Skeletal muscle tissue (tissue), 4 donors: ENCODE results near the gene TRDN. TPM values are rescaled to one million over a fixed set of nuclear protein-coding genes. Genes with fewer than 3 reads are reported as not detected.

Experiments used
- H3K27ac ChIP-seq: one replicate; pipeline ENCODE4 v1.7.0; 2013; ENCODE audit warnings: mild to moderate bottlenecking, low read depth, low read length, inconsistent platforms
- H3K27me3 ChIP-seq, 3 donors: one replicate each; pipeline ENCODE4 v1.7.0; 2013; ENCODE audit warnings: low read length in 3 of 3; ENCODE audit not compliant: control insufficient read depth in 3 of 3, insufficient read depth in 3 of 3
- H3K36me3 ChIP-seq, 3 donors: one replicate each; pipeline ENCODE4 v1.7.0; 2013; ENCODE audit warnings: low read length in 3 of 3; ENCODE audit not compliant: control insufficient read depth in 3 of 3, insufficient read depth in 3 of 3
- H3K4me1 ChIP-seq, 3 donors: one replicate each; pipeline ENCODE4 v1.7.0; 2013; ENCODE audit warnings: low read length in 3 of 3, mild to moderate bottlenecking in 3 of 3; ENCODE audit not compliant: control insufficient read depth in 3 of 3, insufficient read depth in 3 of 3
- H3K4me3 ChIP-seq, 3 donors: one replicate each; pipeline ENCODE4 v1.7.0; 2013; ENCODE audit warnings: low read length in 3 of 3
- H3K9ac ChIP-seq, 3 donors: one replicate each; pipeline ENCODE4 v1.7.0; 2013; ENCODE audit warnings: low read length in 3 of 3, mild to moderate bottlenecking in 3 of 3, moderate library complexity in 2 of 3, low read depth in 1 of 3
- H3K9me3 ChIP-seq, 3 donors: one replicate each; pipeline ENCODE4 v1.7.0; 2013; ENCODE audit warnings: low read length in 3 of 3; ENCODE audit not compliant: control insufficient read depth in 3 of 3
- total RNA-seq: library from RNA; depleted of rRNA; stranded (reverse); fragments of >200 nt; gene quantifications from one replicate; pipeline ENCODE4 v1.2.3, GENCODE V29; 2014
- donor health status: Osteomylitis.

TRDN gene
- total RNA-seq, 1 donor from 2014 or later = 73.1 TPM

GRCh38 chr6:123448306-123448884, 188.4 kb downstream of the TRDN start:
- H3K4me1 ChIP-seq = peaks cover 3 to 24% (median 13%) of the 10 kb centered on the region in 3 donors
- no peaks in the 10 kb centered on the region for H3K36me3 ChIP-seq
- H3K9me3 ChIP-seq = no peaks in the 10 kb centered on the region
- peak overlapping the region; percentile 57 for H3K27ac ChIP-seq
- H3K4me3 ChIP-seq = peak overlapping the region in 1 of 3 donors; percentile 6
- no peak overlapping the region for H3K9ac ChIP-seq
- H3K27me3 ChIP-seq = no peaks in the 10 kb centered on the region

GRCh38 chr6:123447315-123447937, 189.3 kb downstream of the TRDN start:
- H3K9ac ChIP-seq = no peak overlapping the region
- H3K36me3 ChIP-seq = no peaks in the 10 kb centered on the region
- no peaks in the 10 kb centered on the region for H3K27me3 ChIP-seq
- peak overlapping the region; percentile 57 for H3K27ac ChIP-seq
- no peak overlapping the region for H3K4me3 ChIP-seq
- no peaks in the 10 kb centered on the region for H3K9me3 ChIP-seq
- H3K4me1 ChIP-seq = peaks cover 3 to 24% (median 13%) of the 10 kb centered on the region in 3 donors

- Histone ChIP-seq H3K9me3 (no peaks in the 10 kb centered on the region), H3K4me1 (peaks cover 13 to 33% (median 17%) of the 10 kb centered on the region in 3 donors), H3K36me3 (peaks cover 0 to 12% (median 5%) of the 10 kb centered on the region in 3 donors), H3K4me3 (no peak overlapping the region), H3K9ac (no peak overlapping the region), H3K27ac (no peak overlapping the region), H3K27me3 (no peaks in the 10 kb centered on the region)
These were observed 197.4 kb downstream of the TRDN start for GRCh38 chr6:123439371-123439770.

- Histone ChIP-seq H3K4me1 (peaks cover 13 to 36% (median 15%) of the 10 kb centered on the region in 3 donors), H3K27me3 (no peaks in the 10 kb centered on the region), H3K36me3 (peaks cover 0 to 15% (median 5%) of the 10 kb centered on the region in 3 donors), H3K27ac (no peak overlapping the region), H3K4me3 (no peak overlapping the region), H3K9ac (no peak overlapping the region), H3K9me3 (no peaks in the 10 kb centered on the region)
These were observed 202.6 kb downstream of the TRDN start for GRCh38 chr6:123434186-123434585.

GRCh38 chr6:123430970-123431369, 205.8 kb downstream of the TRDN start:
- Histone ChIP-seq H3K27ac (no peak overlapping the region), H3K9me3 (no peaks in the 10 kb centered on the region), H3K9ac (no peak overlapping the region), H3K4me1 (peaks cover 10 to 31% (median 18%) of the 10 kb centered on the region in 3 donors), H3K27me3 (no peaks in the 10 kb centered on the region), H3K4me3 (no peak overlapping the region), H3K36me3 (peaks cover 0 to 10% (median 0%) of the 10 kb centered on the region in 3 donors)

- Histone ChIP-seq H3K36me3 (peaks cover 0 to 7% (median 0%) of the 10 kb centered on the region in 3 donors), H3K4me1 (peaks cover 6 to 28% (median 19%) of the 10 kb centered on the region in 3 donors), H3K27me3 (no peaks in the 10 kb centered on the region), H3K4me3 (no peak overlapping the region), H3K9me3 (no peaks in the 10 kb centered on the region), H3K9ac (no peak overlapping the region), H3K27ac (no peak overlapping the region)
These were observed 209.7 kb downstream of the TRDN start for GRCh38 chr6:123427008-123427407.

GRCh38 chr6:123423130-123423529, 213.6 kb downstream of the TRDN start:
- Histone ChIP-seq H3K36me3 (peaks cover 0 to 2% (median 0%) of the 10 kb centered on the region in 3 donors), H3K4me3 (no peak overlapping the region), H3K9me3 (no peaks in the 10 kb centered on the region), H3K27me3 (no peaks in the 10 kb centered on the region), H3K27ac (no peak overlapping the region), H3K9ac (no peak overlapping the region), H3K4me1 (peaks cover 23 to 31% (median 30%) of the 10 kb centered on the region in 3 donors)

GRCh38 chr6:123420512-123420911, 216.2 kb downstream of the TRDN start:
- H3K27me3 ChIP-seq = no peaks in the 10 kb centered on the region
- H3K27ac ChIP-seq = no peak overlapping the region
- peaks cover 0 to 2% (median 0%) of the 10 kb centered on the region in 3 donors for H3K36me3 ChIP-seq
- peaks cover 28 to 36% (median 35%) of the 10 kb centered on the region in 3 donors for H3K4me1 ChIP-seq
- H3K9ac ChIP-seq = no peak overlapping the region
- H3K9me3 ChIP-seq = no peaks in the 10 kb centered on the region
- no peak overlapping the region for H3K4me3 ChIP-seq

- peaks cover 27 to 38% (median 36%) of the 10 kb centered on the region in 3 donors for H3K4me1 ChIP-seq
These were observed 218.7 kb downstream of the TRDN start for GRCh38 chr6:123418071-123418470.

GRCh38 chr6:123417535-123417934, 219.2 kb downstream of the TRDN start:
- H3K9me3 ChIP-seq = no peaks in the 10 kb centered on the region
- no peak overlapping the region for H3K27ac ChIP-seq
- H3K27me3 ChIP-seq = no peaks in the 10 kb centered on the region
- no peak overlapping the region for H3K9ac ChIP-seq
- peaks cover 27 to 39% (median 36%) of the 10 kb centered on the region in 3 donors for H3K4me1 ChIP-seq
- H3K4me3 ChIP-seq = no peak overlapping the region
- H3K36me3 ChIP-seq = peaks cover 0 to 2% (median 0%) of the 10 kb centered on the region in 3 donors

More at GRCh38 chr6:123418071-123418470, 218.7 kb downstream of the TRDN start:
- peaks cover 0 to 2% (median 0%) of the 10 kb centered on the region in 3 donors for H3K36me3 ChIP-seq
- H3K9ac ChIP-seq = no peak overlapping the region
- H3K9me3 ChIP-seq = no peaks in the 10 kb centered on the region
- H3K27me3 ChIP-seq = no peaks in the 10 kb centered on the region
- no peak overlapping the region for H3K27ac ChIP-seq
- no peak overlapping the region for H3K4me3 ChIP-seq
